Psoas muscle (tissue), 8 donors: ENCODE results near the gene ACAD8. TPM values are rescaled to one million over a fixed set of nuclear protein-coding genes. Genes with fewer than 3 reads are reported as not detected.

Experiments
- ATAC-seq, 4 donors: fragments of 200-7000 bp; cut with Tn5 transposase; one replicate each; pipeline ENCODE4 v1.9.1; 2020; ENCODE audit warnings: moderate library complexity in 3 of 4, mild to moderate bottlenecking in 2 of 4
- DNase-seq, 2 donors: peaks; one replicate each; pipeline ENCODE4 v3.0.0-alpha.2; 2020
- H3K27ac ChIP-seq: fragments of 200-600 bp; one replicate; pipeline ENCODE4 v1.8.0; 2022
- H3K27me3 ChIP-seq, 3 donors: fragments of 200-600 bp in 1 of 3; one replicate each; pipeline versions ENCODE4 v1.6.1 to v1.8.0; 2013 to 2022; ENCODE audit warnings: low read length in 2 of 3, mild to moderate bottlenecking in 2 of 3, moderate library complexity in 1 of 3; ENCODE audit not compliant: insufficient read depth in 3 of 3
- H3K36me3 ChIP-seq, 2 donors: fragments of 200-600 bp in 1 of 2; one replicate each; pipeline versions ENCODE4 v1.6.1 to v1.8.0; 2013 to 2022; ENCODE audit warnings: low read depth in 1 of 2, mild to moderate bottlenecking in 1 of 2, moderate library complexity in 1 of 2; ENCODE audit not compliant: insufficient read depth in 1 of 2
- H3K4me1 ChIP-seq: fragments of 200-600 bp; one replicate; pipeline ENCODE4 v1.8.0; 2022
- H3K4me3 ChIP-seq: fragments of 200-600 bp; one replicate; pipeline ENCODE4 v1.8.0; 2022; ENCODE audit warnings: mild to moderate bottlenecking
- H3K9me3 ChIP-seq: fragments of 200-600 bp; one replicate; pipeline ENCODE4 v1.8.0; 2022
- CTCF ChIP-seq: fragments of 200-600 bp; IDR thresholded peaks from one replicate; pipeline ENCODE4 v1.8.0; 2022; ENCODE audit warnings: antibody characterized with exemption
- WGBS, 3 donors: extraction: QIAGEN DNeasy Blood & Tissue Kit; methylation state at CpG; one replicate each; pipeline versions ENCODE4 v1.1.6 to v1.1.7; 2013; 5-methylcytosine and 5-hydroxymethylcytosine counted together
- intact Hi-C, 2 donors: fragments of 100-400 bp; cut with DNase I; formaldehyde crosslinking; loops; one replicate each; pipeline versions ENCODE4 v1.11.0 to v1.14.2; 2022
- long read RNA-seq, 2 donors: library from polyadenylated mRNA; unstranded; transcript quantifications; one replicate each; pipeline ENCODE4 v2.0.0, GENCODE V29; 2021
- polyA plus RNA-seq, 3 donors: library from polyadenylated mRNA; stranded (reverse); fragments of 200-250 nt; gene quantifications; one replicate each; pipeline ENCODE4 v1.2.3, GENCODE V29; 2013
- total RNA-seq, 4 donors: library from RNA; stranded (reverse); fragmentation: NEBNext Ultra II Directional in 2 of 4; extraction: Animal tissue kit (Norgen Biotek cat#: 25700) in 2 of 4; gene quantifications; one replicate each; pipeline versions ENCODE4 v1.2.1 to v1.2.4, GENCODE V29; 2021 to 2023
- donor health status: healthy with polysubstance abuse.
- donor health status: DM: no; HTN: no; CAD: no; lungs with moderate emphysema.
- donor health status: Bipolar disorder and iron deficiency.
- donor health status: healthy.
- donor health status: DM: yes; HTN: yes; CAD: no.
- donor health status: DM: no; HTN: no; CAD: no.
- donor health status: DM: no; HTN: no; CAD: no.
- donor health status: DM: yes; HTN: yes; CAD: no.

The ACAD8 gene
- total RNA-seq (10 to 100 TPM; 22.9 to 33.9 (median 30.1) TPM), polyA plus RNA-seq (10 to 100 TPM; 20.4 to 34.6 (median 28.2) TPM)
- long read RNA-seq, donor 1, transcript ACAD8-201 (11 exons, 2,249 nt), result major isoform, 33 of 41 reads
- long read RNA-seq, donor 1, partial matches to known transcripts, result 2 of 41 reads
- long read RNA-seq, donor 1, other reads (novel, unspliced or antisense), result 6 of 41 reads
- long read RNA-seq, donor 2, transcript ACAD8-201 (11 exons, 2,249 nt), result major isoform, 86 of 117 reads
- long read RNA-seq, donor 2, partial matches to known transcripts, result 8 of 117 reads
- long read RNA-seq, donor 2, other reads (novel, unspliced or antisense), result 23 of 117 reads

- Histone ChIP-seq H3K36me3 (peaks cover 7 to 55% of the 10 kb centered on the region in 2 donors), H3K27ac (peak within 1 kb of the TSS; percentile 76), H3K4me1 (peaks cover 24% of the 10 kb centered on the region), H3K27me3 (no peaks in the 10 kb centered on the region), H3K9me3 (no peaks in the 10 kb centered on the region), H3K4me3 (peak within 1 kb of the TSS; percentile 96)
- TF ChIP-seq CTCF, result peak; percentile 49
- DNase-seq, result peak; percentile 96 to 98
- peak; percentile 99 to 100 (median 100) for ATAC-seq
- intact Hi-C loops, result no loop called here
- WGBS, 3 donors, result 1% methylated on average over 51 to 70 of the region's 70 CpGs
These were observed at the start of gene ACAD8, which contains the start of gene THYN1 for GRCh38 chr11:134253188-134253993. Gene ACAD8, plus strand, starts transcription at chr11:134253568. Its CDS starts 33 bp downstream, at chr11:134253601. Gene THYN1, minus strand, starts transcription at chr11:134253352. Its CDS starts 470 bp downstream, at chr11:134252882.

GRCh38 chr11:134205729-134206128 is 47.6 kb upstream of the ACAD8 start:
- 96 to 97% (median 97%) methylated on average over 9 of the region's 9 CpGs for WGBS, 3 donors
- H3K9me3 ChIP-seq, result no peaks in the 10 kb centered on the region
- peaks cover 0 to 84% of the 10 kb centered on the region in 2 donors for H3K36me3 ChIP-seq
- TF ChIP-seq CTCF, result no peak
- no peak for ATAC-seq
- intact Hi-C loops, result no loop called here
- H3K4me1 ChIP-seq, result no peaks in the 10 kb centered on the region
- no peak overlapping the region for H3K4me3 ChIP-seq
- no peak overlapping the region for H3K27ac ChIP-seq
- no peaks in the 10 kb centered on the region for H3K27me3 ChIP-seq
- DNase-seq, result no peak

DNA sequence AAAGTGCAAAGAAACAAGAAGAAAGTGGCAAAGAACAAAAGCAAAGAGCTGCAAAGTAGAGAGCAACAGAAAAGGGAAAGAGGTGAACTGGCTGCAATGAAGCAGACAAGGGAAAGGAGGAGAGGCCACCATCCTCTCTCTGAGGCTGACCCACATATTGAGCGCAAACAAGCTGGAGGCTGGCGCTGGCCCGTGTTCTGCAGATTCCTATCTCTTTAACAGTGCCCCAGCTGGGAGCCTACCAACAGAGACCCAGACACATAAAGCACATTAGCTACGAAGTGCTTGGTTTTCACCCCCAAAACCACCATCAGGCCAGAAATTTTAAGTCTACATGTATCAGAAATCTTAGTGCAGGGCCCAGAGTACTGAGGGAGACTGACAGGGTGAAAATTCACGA is 47.2 kb upstream of the ACAD8 start:
- Histone ChIP-seq H3K4me3 (no peak overlapping the region), H3K4me1 (no peaks in the 10 kb centered on the region), H3K36me3 (peaks cover 0 to 80% of the 10 kb centered on the region in 2 donors), H3K9me3 (no peaks in the 10 kb centered on the region), H3K27ac (no peak overlapping the region), H3K27me3 (no peaks in the 10 kb centered on the region)
- intact Hi-C loops, result no loop called here
- DNase-seq (no peak), ATAC-seq (no peak)
- WGBS, 3 donors, result 95 to 99% (median 96%) methylated on average over 5 of the region's 5 CpGs
- TF ChIP-seq CTCF, result no peak

- TF ChIP-seq CTCF, result peak; percentile 52
- no peaks in the 10 kb centered on the region for H3K4me1 ChIP-seq
- no peaks in the 10 kb centered on the region for H3K9me3 ChIP-seq
- intact Hi-C loops, result no loop called here
- no peak overlapping the region for H3K27ac ChIP-seq
- ATAC-seq (no peak), DNase-seq (peak; percentile 29 to 58)
- no peaks in the 10 kb centered on the region for H3K27me3 ChIP-seq
- H3K36me3 ChIP-seq, result peaks cover 0 to 65% of the 10 kb centered on the region in 2 donors
- WGBS, 3 donors, result 88 to 92% (median 89%) methylated on average over 16 of the region's 16 CpGs
- no peak overlapping the region for H3K4me3 ChIP-seq
These were observed 45.7 kb upstream of the ACAD8 start for GRCh38 chr11:134207538-134208239.
